Measurements from ENCODE around the gene PREPL.
"Not testable (repeated sequence)": the region's sequence is repeated elsewhere in the genome, so short reads cannot be mapped to it uniquely, and the experiment has no call there.

PREPL gene

GRCh38 chr2:44361330-44362206 is at the start of gene PREPL, which contains the start of gene CAMKMT:
Gene PREPL (minus strand): TSS chr2:44361494. CDS start chr2:44346342, 15,152 bp downstream.
Gene CAMKMT (plus strand): TSS chr2:44361947.
- peak; percentile 97 to 98 for DNase-seq (ENCODE audit: low read depth in 1 of 2, low spot score in 1 of 2)

GRCh38 chr2:44398243-44398897 is 37.1 kb upstream of the PREPL start:
- no peak for DNase-seq (ENCODE audit: low read depth in 1 of 2, low spot score in 1 of 2)

- DNase-seq (ENCODE audit: low read depth in 1 of 2, low spot score in 1 of 2), result no peak
Observed at GRCh38 chr2:44397447-44398175, 36.3 kb upstream of the PREPL start.

GRCh38 chr2:44392338-44392943 is 31.1 kb upstream of the PREPL start:
- DNase-seq (ENCODE audit: low read depth in 1 of 2, low spot score in 1 of 2), result no peak

- DNase-seq (ENCODE audit: low read depth in 1 of 2, low spot score in 1 of 2), result no peak
Observed at GRCh38 chr2:44389895-44390294, 28.6 kb upstream of the PREPL start.

GRCh38 chr2:44388877-44389276 is 27.6 kb upstream of the PREPL start:
- DNase-seq (ENCODE audit: low read depth in 1 of 2, low spot score in 1 of 2), result no peak

- not testable (repeated sequence) for DNase-seq (ENCODE audit: low read depth in 1 of 2, low spot score in 1 of 2)
Observed at GRCh38 chr2:44385226-44385625, 23.9 kb upstream of the PREPL start.

GRCh38 chr2:44377486-44377885 is 16.2 kb upstream of the PREPL start:
- no peak for DNase-seq (ENCODE audit: low read depth in 1 of 2, low spot score in 1 of 2)

GRCh38 chr2:44372246-44372645 is 11.0 kb upstream of the PREPL start:
- no peak for DNase-seq (ENCODE audit: low read depth in 1 of 2, low spot score in 1 of 2)

- DNase-seq (ENCODE audit: low read depth in 1 of 2, low spot score in 1 of 2), result no peak
Observed at GRCh38 chr2:44371445-44371844, 10.2 kb upstream of the PREPL start.

- DNase-seq (ENCODE audit: low read depth in 1 of 2, low spot score in 1 of 2), result no peak
Observed at GRCh38 chr2:44369392-44369791, 8.1 kb upstream of the PREPL start.

- DNase-seq (ENCODE audit: low read depth in 1 of 2, low spot score in 1 of 2), result no peak
Observed at GRCh38 chr2:44367591-44367990, 6.3 kb upstream of the PREPL start.

- no peak for DNase-seq (ENCODE audit: low read depth in 1 of 2, low spot score in 1 of 2)
Observed at GRCh38 chr2:44364604-44365003, 3.3 kb upstream of the PREPL start.

- DNase-seq (ENCODE audit: low read depth in 1 of 2, low spot score in 1 of 2), result peak; percentile 5 to 11
Observed at GRCh38 chr2:44362207-44363015, 1.1 kb upstream of the PREPL start.

- DNase-seq (ENCODE audit: low read depth in 1 of 2, low spot score in 1 of 2), result no peak
Observed at GRCh38 chr2:44360749-44361329, 455 bp downstream of the PREPL start.

- no peak for DNase-seq (ENCODE audit: low read depth in 1 of 2, low spot score in 1 of 2)
Observed at GRCh38 chr2:44358503-44358902, 2.8 kb downstream of the PREPL start.

- DNase-seq (ENCODE audit: low read depth in 1 of 2, low spot score in 1 of 2), result no peak
Observed at GRCh38 chr2:44354761-44355160, 6.5 kb downstream of the PREPL start.

- DNase-seq (ENCODE audit: low read depth in 1 of 2, low spot score in 1 of 2), result no peak
Observed at GRCh38 chr2:44352510-44352909, 8.8 kb downstream of the PREPL start.

GRCh38 chr2:44351676-44352075 is 9.6 kb downstream of the PREPL start:
- no peak for DNase-seq (ENCODE audit: low read depth in 1 of 2, low spot score in 1 of 2)

- DNase-seq (ENCODE audit: low read depth in 1 of 2, low spot score in 1 of 2), result no peak
Observed at GRCh38 chr2:44351088-44351487, 10.2 kb downstream of the PREPL start.
